8988T (cell line): ENCODE data around the gene ELAPOR1.
"Not testable (repeated sequence)": the region's sequence is repeated elsewhere in the genome, so short reads cannot be mapped to it uniquely, and the experiment has no call there.

Source experiments
- DNase-seq: peaks from one replicate; pipeline ENCODE4 v3.0.0; 2011

The ELAPOR1 gene

GRCh38 chr1:109142260-109142659 lies 28.3 kb downstream of the ELAPOR1 start:
- no peak for DNase-seq

- DNase-seq = not testable (repeated sequence)
Observed at GRCh38 chr1:109142725-109143124, 28.8 kb downstream of the ELAPOR1 start.

GRCh38 chr1:109148987-109149561 lies 35.2 kb downstream of the ELAPOR1 start:
- DNase-seq = no peak

- no peak for DNase-seq
Observed at GRCh38 chr1:109149874-109150601, 36.1 kb downstream of the ELAPOR1 start.

- DNase-seq = no peak
Observed at GRCh38 chr1:109151146-109151990, 37.5 kb downstream of the ELAPOR1 start.

- no peak for DNase-seq
Observed at GRCh38 chr1:109152196-109152595, 38.3 kb downstream of the ELAPOR1 start.

GRCh38 chr1:109156916-109157385 lies 43.0 kb downstream of the ELAPOR1 start:
- DNase-seq = no peak

GRCh38 chr1:109158433-109158832 lies 44.5 kb downstream of the ELAPOR1 start:
- DNase-seq = no peak

GRCh38 chr1:109159326-109159725 lies 45.4 kb downstream of the ELAPOR1 start:
- no peak for DNase-seq

- DNase-seq = no peak
Observed at GRCh38 chr1:109160071-109160840, 46.3 kb downstream of the ELAPOR1 start.

- no peak for DNase-seq
Observed at GRCh38 chr1:109161858-109162606, 48.1 kb downstream of the ELAPOR1 start.

GRCh38 chr1:109162626-109163025 lies 48.7 kb downstream of the ELAPOR1 start:
- no peak for DNase-seq

GRCh38 chr1:109163551-109163950 lies 49.6 kb downstream of the ELAPOR1 start:
- no peak for DNase-seq
